Measurements from ENCODE around the gene RIPK4. TPM values are rescaled to one million over a fixed set of nuclear protein-coding genes. Genes with fewer than 3 reads are reported as not detected.
A peak's percentile ranks its signal among the peaks of the same experiment; 100 is the strongest.

RIPK4 gene
- total and polyA plus RNA-seq, 2 donors from 2014 or later: 11.6 to 32.6 TPM

DNA sequence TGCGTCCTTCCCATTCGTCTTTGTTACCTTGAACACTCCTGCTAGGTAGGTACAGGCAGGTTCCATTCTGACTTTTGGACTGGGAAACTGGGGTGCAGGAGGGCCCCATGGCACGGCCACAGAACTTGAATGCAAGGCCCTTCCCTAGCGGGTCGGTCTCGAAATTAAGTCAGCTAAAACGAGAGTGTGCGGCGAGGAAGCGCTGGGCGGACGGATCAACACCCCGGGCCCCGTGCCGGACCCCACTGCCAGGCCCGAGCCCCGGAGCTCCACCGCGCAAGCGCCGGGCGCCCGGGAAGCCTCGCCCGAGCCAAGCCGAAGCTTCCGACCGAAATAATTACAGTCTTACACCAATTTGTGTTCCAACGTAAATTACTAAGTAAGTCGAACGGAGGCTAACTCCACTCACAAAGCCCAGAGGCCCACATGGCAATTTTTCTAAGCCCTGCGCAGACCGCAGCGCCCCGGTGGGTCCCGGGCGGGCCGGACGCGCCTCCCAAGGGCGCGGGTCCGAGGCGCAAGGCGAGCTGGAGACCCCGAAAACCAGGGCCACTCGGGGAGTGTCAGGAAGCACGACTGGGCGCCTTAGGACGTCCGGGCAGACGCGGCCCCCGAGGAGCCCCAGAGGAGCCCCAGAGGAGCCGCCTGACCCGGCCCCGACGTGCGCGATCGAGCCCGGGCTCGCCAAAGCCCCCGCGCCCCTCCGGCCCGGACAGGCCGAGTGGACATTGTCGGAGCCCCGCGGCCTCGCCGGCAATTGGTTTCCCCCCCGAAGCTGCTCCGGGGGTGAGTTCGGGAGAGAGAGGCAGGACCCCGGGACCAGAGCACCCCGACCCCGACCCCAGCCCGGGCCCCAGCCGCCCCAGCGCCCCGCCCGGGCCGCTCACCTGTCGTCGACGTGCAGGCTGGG is 624 bp downstream of the RIPK4 start:
- FAIRE-seq: no peak
- TF ChIP-seq CTCF (IDR thresholded peaks at IDR 0.05; ENCODE audit: borderline replicate concordance, extremely low read depth, insufficient read depth): no peak
- peak overlapping the region; percentile 87 to 94 for H3K27ac ChIP-seq (ENCODE audit: low read depth in 2 of 2, low read length in 2 of 2)
- peaks cover 20% of the 10 kb centered on the region for H3K27me3 ChIP-seq (ENCODE audit: control insufficient read depth, insufficient read depth, low read length)
- no peaks in the 10 kb centered on the region for H3K36me3 ChIP-seq (ENCODE audit: control insufficient read depth in 2 of 3, insufficient read depth in 3 of 3, low read length in 3 of 3)
- intact Hi-C loops (cut with DNase I): no loop called here
- DNase-seq: peak in 3 of 5 donors; percentile 35 to 63 (median 55)
- peak overlapping the region; percentile 1 to 90 (median 59) for H3K9ac ChIP-seq (ENCODE audit: low read length in 3 of 3)
- H3K4me1 ChIP-seq (ENCODE audit: control insufficient read depth in 2 of 3, insufficient read depth in 2 of 3, low read depth in 1 of 3, low read length in 3 of 3): peaks cover 0 to 25% (median 23%) of the 10 kb centered on the region in 3 donors
- H3K9me3 ChIP-seq (ENCODE audit: control insufficient read depth in 2 of 3, insufficient read depth in 1 of 3, low read length in 3 of 3): no peaks in the 10 kb centered on the region
- peak overlapping the region; percentile 66 to 84 (median 69) for H3K4me3 ChIP-seq (ENCODE audit: low read length in 3 of 3)

- Histone ChIP-seq H3K9me3 (ENCODE audit: control insufficient read depth in 2 of 3, insufficient read depth in 1 of 3, low read length in 3 of 3) (no peaks in the 10 kb centered on the region), H3K9ac (ENCODE audit: low read length in 3 of 3) (peak overlapping the region; percentile 1 to 90 (median 59)), H3K4me1 (ENCODE audit: control insufficient read depth in 2 of 3, insufficient read depth in 2 of 3, low read depth in 1 of 3, low read length in 3 of 3) (peaks cover 2 to 31% (median 23%) of the 10 kb centered on the region in 3 donors), H3K27ac (ENCODE audit: low read depth in 2 of 2, low read length in 2 of 2) (peak overlapping the region; percentile 87 to 94), H3K27me3 (ENCODE audit: control insufficient read depth, insufficient read depth, low read length) (peaks cover 20% of the 10 kb centered on the region), H3K36me3 (ENCODE audit: control insufficient read depth in 2 of 3, insufficient read depth in 3 of 3, low read length in 3 of 3) (no peaks in the 10 kb centered on the region), H3K4me3 (ENCODE audit: low read length in 3 of 3) (peak overlapping the region; percentile 66 to 84 (median 69))
- DNase-seq: peak in 1 of 5 donors; percentile 44
- no peak for FAIRE-seq
- intact Hi-C loops (cut with DNase I): no loop called here
- no peak for TF ChIP-seq CTCF (IDR thresholded peaks at IDR 0.05; ENCODE audit: borderline replicate concordance, extremely low read depth, insufficient read depth)
Observed at GRCh38 chr21:41765420-41765821, 1.4 kb downstream of the RIPK4 start.

DNA sequence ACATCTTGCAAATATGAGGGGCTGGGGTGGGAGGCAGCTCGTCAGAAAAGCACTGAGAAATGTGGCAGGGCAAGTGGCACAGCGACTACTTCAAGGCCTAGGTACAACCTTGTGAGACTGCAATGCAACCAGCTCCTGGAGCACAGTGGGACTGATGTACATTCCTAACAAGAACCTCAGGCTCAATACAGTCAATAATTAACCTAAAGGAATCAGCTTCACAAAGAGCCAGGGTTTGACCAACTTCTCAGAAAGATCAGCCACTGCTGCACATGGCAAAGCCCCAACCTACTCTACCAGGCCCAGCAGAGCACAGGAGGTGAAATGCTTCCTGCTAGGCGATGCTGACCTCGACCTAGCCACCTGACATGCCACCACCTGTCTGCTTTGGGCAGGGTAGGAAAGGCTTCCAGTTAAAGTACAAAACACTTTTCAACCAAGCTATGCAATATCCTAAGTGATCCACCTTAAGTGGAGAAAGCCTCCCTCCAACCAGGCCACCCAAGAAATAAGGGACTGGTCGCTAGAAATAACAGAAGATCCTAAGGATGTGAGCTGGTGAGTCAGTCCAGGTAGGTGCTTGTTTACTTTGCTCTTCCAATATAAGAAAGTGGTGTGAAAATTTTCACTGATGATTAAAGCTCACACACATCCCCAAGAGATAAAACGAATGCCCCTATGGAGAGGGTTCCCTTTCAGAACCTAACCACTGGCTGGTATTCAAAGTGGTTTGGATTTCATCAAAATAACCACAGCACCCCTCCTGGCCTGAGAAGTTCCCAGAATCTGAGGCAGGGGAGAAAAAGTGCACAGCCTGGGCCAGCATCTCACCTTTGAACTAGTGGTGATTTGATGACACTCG is 2.1 kb downstream of the RIPK4 start:
- intact Hi-C loops (cut with DNase I): no loop called here
- H3K9ac ChIP-seq (ENCODE audit: low read length in 3 of 3): peak overlapping the region; percentile 1 to 90 (median 59)
- peak overlapping the region; percentile 66 to 84 (median 69) for H3K4me3 ChIP-seq (ENCODE audit: low read length in 3 of 3)
- no peaks in the 10 kb centered on the region for H3K9me3 ChIP-seq (ENCODE audit: control insufficient read depth in 2 of 3, insufficient read depth in 1 of 3, low read length in 3 of 3)
- H3K36me3 ChIP-seq (ENCODE audit: control insufficient read depth in 2 of 3, insufficient read depth in 3 of 3, low read length in 3 of 3): no peaks in the 10 kb centered on the region
- H3K27me3 ChIP-seq (ENCODE audit: control insufficient read depth, insufficient read depth, low read length): peaks cover 20% of the 10 kb centered on the region
- FAIRE-seq: no peak
- TF ChIP-seq CTCF (IDR thresholded peaks at IDR 0.05; ENCODE audit: borderline replicate concordance, extremely low read depth, insufficient read depth): no peak
- peak overlapping the region; percentile 87 to 94 for H3K27ac ChIP-seq (ENCODE audit: low read depth in 2 of 2, low read length in 2 of 2)
- H3K4me1 ChIP-seq (ENCODE audit: control insufficient read depth in 2 of 3, insufficient read depth in 2 of 3, low read depth in 1 of 3, low read length in 3 of 3): peaks cover 2 to 35% (median 23%) of the 10 kb centered on the region in 3 donors
- DNase-seq: peak in 4 of 5 donors; percentile 60 to 87 (median 82)
